Breast epithelium (tissue), 3 donors: ENCODE data around the gene ATP1B3.

Source experiments
- POLR2AphosphoS5 ChIP-seq, 3 donors: sonication (generic); formaldehyde crosslinking; IDR thresholded peaks; one replicate each; pipeline ENCODE4 v1.6.1; 2017; ENCODE audit warnings: antibody characterized with exemption in 3 of 3
- TF ChIP-seq, protein P1 (sequence below), 3 donors: fragments of 450-650 bp; IDR thresholded peaks; one replicate each; pipeline ENCODE4 v1.5.1; 2016 to 2017; ENCODE audit warnings: antibody characterized with exemption in 3 of 3, mild to moderate bottlenecking in 3 of 3, moderate library complexity in 3 of 3

DNA sequence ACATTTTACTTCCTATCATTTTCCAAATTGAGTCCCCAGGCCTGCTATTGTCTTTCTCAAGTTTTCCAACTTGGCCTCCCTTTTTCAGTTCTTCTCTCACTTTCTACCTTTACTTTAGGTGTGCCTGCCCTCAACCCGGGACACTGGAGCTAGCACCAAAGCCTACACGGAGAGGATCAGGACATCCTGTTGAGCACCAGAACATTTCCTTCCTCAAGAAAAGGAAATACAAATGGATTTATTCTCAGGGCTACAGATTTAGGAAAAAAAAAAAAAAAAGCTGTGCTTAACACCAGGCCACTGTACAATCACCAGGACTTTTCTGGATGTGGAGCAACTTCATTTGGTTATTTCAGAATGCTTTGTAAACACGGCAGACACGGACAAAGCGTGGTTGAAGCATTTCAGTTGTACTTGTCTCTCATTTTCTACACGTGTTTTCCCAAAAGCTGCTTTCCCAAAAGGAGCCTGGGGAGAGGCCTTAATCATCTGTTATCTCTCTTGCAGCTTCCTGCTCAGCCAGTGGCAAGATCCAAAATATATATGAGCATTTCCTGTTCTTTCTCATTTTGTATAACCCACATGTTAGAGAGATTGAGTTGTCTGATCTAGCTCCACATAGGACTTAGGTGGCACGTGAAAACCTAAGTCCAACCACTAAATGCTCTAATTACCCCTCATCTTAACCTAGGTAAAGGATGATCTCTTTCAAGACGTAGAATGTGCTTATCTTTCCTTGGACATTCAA, 15.5 kb upstream of the ATP1B3 start:
- TF ChIP-seq, protein P1, sequence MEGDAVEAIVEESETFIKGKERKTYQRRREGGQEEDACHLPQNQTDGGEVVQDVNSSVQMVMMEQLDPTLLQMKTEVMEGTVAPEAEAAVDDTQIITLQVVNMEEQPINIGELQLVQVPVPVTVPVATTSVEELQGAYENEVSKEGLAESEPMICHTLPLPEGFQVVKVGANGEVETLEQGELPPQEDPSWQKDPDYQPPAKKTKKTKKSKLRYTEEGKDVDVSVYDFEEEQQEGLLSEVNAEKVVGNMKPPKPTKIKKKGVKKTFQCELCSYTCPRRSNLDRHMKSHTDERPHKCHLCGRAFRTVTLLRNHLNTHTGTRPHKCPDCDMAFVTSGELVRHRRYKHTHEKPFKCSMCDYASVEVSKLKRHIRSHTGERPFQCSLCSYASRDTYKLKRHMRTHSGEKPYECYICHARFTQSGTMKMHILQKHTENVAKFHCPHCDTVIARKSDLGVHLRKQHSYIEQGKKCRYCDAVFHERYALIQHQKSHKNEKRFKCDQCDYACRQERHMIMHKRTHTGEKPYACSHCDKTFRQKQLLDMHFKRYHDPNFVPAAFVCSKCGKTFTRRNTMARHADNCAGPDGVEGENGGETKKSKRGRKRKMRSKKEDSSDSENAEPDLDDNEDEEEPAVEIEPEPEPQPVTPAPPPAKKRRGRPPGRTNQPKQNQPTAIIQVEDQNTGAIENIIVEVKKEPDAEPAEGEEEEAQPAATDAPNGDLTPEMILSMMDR (IDR thresholded peaks at IDR 0.05): no peak
- no peak for TF ChIP-seq POLR2AphosphoS5 (IDR thresholded peaks at IDR 0.05)
